Activated CD8-positive, alpha-beta T cell treated with anti-CD3 and anti-CD28 coated beads, Interleukin-2, amount 10 ng/mL, durations not matched to agents 7 days and 5 days (primary cell): ENCODE measurements around the gene RNF25. TPM values are rescaled to one million over a fixed set of nuclear protein-coding genes. Genes with fewer than 3 reads are reported as not detected.
A peak's percentile ranks its signal among the peaks of the same experiment; 100 is the strongest.
"Not testable (repeated sequence)": the region's sequence is repeated elsewhere in the genome, so short reads cannot be mapped to it uniquely, and the experiment has no call there.

Experiments used
- ATAC-seq: fragments of 150-1000 bp; cut with Tn5 transposase; one replicate; pipeline ENCODE4 v1.10.0; 2021; ENCODE audit warnings: moderate library complexity
- CTCF ChIA-PET: fragments of 350-600 bp; sonication (Branson Sonifier 250); formaldehyde crosslinking; loops from one replicate; lab custom pipeline; 2021; ENCODE audit warnings: antibody characterized with exemption; lab: Charles Lee
- POLR2A ChIA-PET: fragments of 350-600 bp; sonication (Branson Sonifier 250); formaldehyde crosslinking; loops from one replicate; lab custom pipeline; 2021; ENCODE audit warnings: antibody characterized with exemption; lab: Charles Lee
- DNase-seq: peaks from one replicate; pipeline ENCODE4 v3.0.0-alpha.2; 2020
- H3K27ac Mint-ChIP-seq: one replicate; pipeline ENCODE4 v1.8.0; 2021; ENCODE audit warnings: mild to moderate bottlenecking, mixed read lengths
- H3K27me3 Mint-ChIP-seq: one replicate; pipeline ENCODE4 v1.8.0; 2021; ENCODE audit warnings: low read depth, mixed read lengths
- H3K36me3 Mint-ChIP-seq: one replicate; pipeline ENCODE4 v1.8.0; 2021; ENCODE audit warnings: low read depth, mixed read lengths
- H3K4me1 Mint-ChIP-seq: one replicate; pipeline ENCODE4 v1.8.0; 2021; ENCODE audit warnings: low read depth, mixed read lengths
- H3K4me3 Mint-ChIP-seq: one replicate; pipeline ENCODE4 v1.8.0; 2021; ENCODE audit warnings: mild to moderate bottlenecking, mixed read lengths
- H3K9me3 Mint-ChIP-seq: one replicate; pipeline ENCODE4 v1.8.0; 2022; ENCODE audit warnings: mixed read lengths; ENCODE audit not compliant: insufficient read depth
- total RNA-seq, 2 experiments: library from RNA; stranded (reverse); gene quantifications; one replicate each; pipeline ENCODE4 v1.2.3, GENCODE V29; 2021

The RNF25 gene
- total RNA-seq, 2 experiments from 2014 or later: 19.0 to 25.8 TPM

- Mint-ChIP-seq H3K4me3 (peak within 1 kb of the TSS; percentile 96), H3K27ac (peak within 1 kb of the TSS; percentile 76), H3K4me1 (peaks cover 38% of the 10 kb centered on the region), H3K36me3 (peaks cover 2% of the 10 kb centered on the region), H3K9me3 (no peaks in the 10 kb centered on the region), H3K27me3 (peaks cover 2% of the 10 kb centered on the region)
- ChIA-PET CTCF (interaction anchor here (0.6 to 3.5 kb wide), 25 partner anchors 9 to 584 kb away, joined by 3 to 32 read pairs (median 4); partner anchors contain the start of genes BCS1L, RNF25, STK36 and USP37), POLR2A (interaction anchor here (1.2 kb wide), 2 partner anchors 9 to 35 kb away, joined by 3 read pairs; no protein-coding TSS in a partner anchor)
- ATAC-seq (peak; percentile 99), DNase-seq (peak; percentile 99)
Measured at GRCh38 chr2:218710687-218711549, 39.1 kb upstream of the RNF25 start, which contains the start of gene TTLL4. TTLL4 (plus strand) TSS chr2:218710835; CDS start chr2:218737677, 26,842 bp downstream.

- ChIA-PET CTCF (interaction anchor here (0.6 to 3.5 kb wide), 24 partner anchors 8 to 584 kb away, joined by 3 to 32 read pairs (median 4); partner anchors contain the start of genes BCS1L, RNF25, STK36 and USP37), POLR2A (interaction anchor here (1.2 kb wide), 2 partner anchors 8 to 36 kb away, joined by 3 read pairs; no protein-coding TSS in a partner anchor)
- peak; percentile 22 for DNase-seq
- Mint-ChIP-seq H3K36me3 (no peaks in the 10 kb centered on the region), H3K27me3 (peaks cover 3% of the 10 kb centered on the region), H3K27ac (peak overlapping the region; percentile 76), H3K4me1 (peaks cover 38% of the 10 kb centered on the region), H3K4me3 (peak overlapping the region; percentile 96), H3K9me3 (no peaks in the 10 kb centered on the region)
- ATAC-seq: no peak
Measured at GRCh38 chr2:218710334-218710686, 38.5 kb upstream of the RNF25 start.

GRCh38 chr2:218709908-218710307 is 38.1 kb upstream of the RNF25 start:
- Mint-ChIP-seq H3K27me3 (peaks cover 3% of the 10 kb centered on the region), H3K27ac (no peak overlapping the region), H3K9me3 (no peaks in the 10 kb centered on the region), H3K36me3 (no peaks in the 10 kb centered on the region), H3K4me3 (peak overlapping the region; percentile 96), H3K4me1 (peaks cover 38% of the 10 kb centered on the region)
- no peak for ATAC-seq
- no peak for DNase-seq
- POLR2A ChIA-PET: interaction anchor here (1.2 kb wide), 2 partner anchors 8 to 36 kb away, joined by 3 read pairs; no protein-coding TSS in a partner anchor
- CTCF ChIA-PET: interaction anchor here (0.6 to 3.5 kb wide), 22 partner anchors 8 to 585 kb away, joined by 3 to 32 read pairs (median 4); partner anchors contain the start of genes BCS1L, RNF25, STK36 and USP37

GRCh38 chr2:218708086-218708485 is 36.3 kb upstream of the RNF25 start:
- POLR2A ChIA-PET: interaction anchor here (1.2 kb wide), 1 partner anchor 37 kb away, joined by 3 read pairs; no protein-coding TSS in a partner anchor
- DNase-seq (no peak), ATAC-seq (no peak)
- Mint-ChIP-seq H3K27ac (no peak overlapping the region), H3K4me1 (peaks cover 31% of the 10 kb centered on the region), H3K9me3 (no peaks in the 10 kb centered on the region), H3K36me3 (no peaks in the 10 kb centered on the region), H3K4me3 (no peak overlapping the region), H3K27me3 (peaks cover 3% of the 10 kb centered on the region)
- CTCF ChIA-PET: no interaction called here

GRCh38 chr2:218703341-218703740 is 31.5 kb upstream of the RNF25 start:
- Mint-ChIP-seq H3K9me3 (no peaks in the 10 kb centered on the region), H3K36me3 (no peaks in the 10 kb centered on the region), H3K27me3 (peaks cover 3% of the 10 kb centered on the region), H3K4me1 (peaks cover 8% of the 10 kb centered on the region), H3K4me3 (no peak overlapping the region), H3K27ac (no peak overlapping the region)
- ATAC-seq (no peak), DNase-seq (no peak)
- ChIA-PET POLR2A (no interaction called here), CTCF (interaction anchor here (1.8 kb wide), 1 partner anchor 144 kb away, joined by 5 read pairs; no protein-coding TSS in a partner anchor)

GRCh38 chr2:218701806-218702205 is 30.0 kb upstream of the RNF25 start:
- ATAC-seq (no peak), DNase-seq (no peak)
- peaks cover 3% of the 10 kb centered on the region for H3K27me3 Mint-ChIP-seq
- no peak overlapping the region for H3K4me3 Mint-ChIP-seq
- ChIA-PET POLR2A (interaction anchor here (0.9 kb wide), 1 partner anchor 9 kb away, joined by 3 read pairs; the partner anchor contains the start of gene TTLL4), CTCF (interaction anchor here (1.3 to 1.8 kb wide), 3 partner anchors 10 to 146 kb away, joined by 5 to 13 read pairs (median 5); partner anchors contain the start of gene TTLL4)
- no peaks in the 10 kb centered on the region for H3K36me3 Mint-ChIP-seq
- no peak overlapping the region for H3K27ac Mint-ChIP-seq
- H3K4me1 Mint-ChIP-seq: no peaks in the 10 kb centered on the region
- H3K9me3 Mint-ChIP-seq: no peaks in the 10 kb centered on the region

- Mint-ChIP-seq H3K4me3 (no peak overlapping the region), H3K9me3 (no peaks in the 10 kb centered on the region), H3K27ac (no peak overlapping the region), H3K27me3 (no peaks in the 10 kb centered on the region), H3K4me1 (no peaks in the 10 kb centered on the region), H3K36me3 (no peaks in the 10 kb centered on the region)
- ChIA-PET CTCF (interaction anchor here (2.9 kb wide), 1 partner anchor 11 kb away, joined by 8 read pairs; no protein-coding TSS in a partner anchor), POLR2A (interaction anchor here (0.6 kb wide), 1 partner anchor 39 kb away, joined by 3 read pairs; the partner anchor contains the start of genes BCS1L and ZNF142)
- ATAC-seq: no peak
- DNase-seq: no peak
Measured at GRCh38 chr2:218698885-218699284, 27.1 kb upstream of the RNF25 start.

- ChIA-PET CTCF (interaction anchor here (1.0 kb wide), 1 partner anchor 16 kb away, joined by 4 read pairs; the partner anchor contains the start of gene TTLL4), POLR2A (no interaction called here)
- Mint-ChIP-seq H3K4me1 (no peaks in the 10 kb centered on the region), H3K27ac (no peak overlapping the region), H3K36me3 (no peaks in the 10 kb centered on the region), H3K9me3 (no peaks in the 10 kb centered on the region), H3K4me3 (no peak overlapping the region), H3K27me3 (no peaks in the 10 kb centered on the region)
- DNase-seq: no peak
- no peak for ATAC-seq
Measured at GRCh38 chr2:218694405-218695145, 22.8 kb upstream of the RNF25 start.

GRCh38 chr2:218691234-218691633 is 19.4 kb upstream of the RNF25 start:
- Mint-ChIP-seq H3K36me3 (no peaks in the 10 kb centered on the region), H3K9me3 (no peaks in the 10 kb centered on the region), H3K27me3 (no peaks in the 10 kb centered on the region), H3K4me1 (peaks cover 2% of the 10 kb centered on the region), H3K27ac (no peak overlapping the region), H3K4me3 (no peak overlapping the region)
- ChIA-PET CTCF (no interaction called here), POLR2A (no interaction called here)
- DNase-seq: no peak
- ATAC-seq: no peak

- not testable (repeated sequence) for H3K4me3 Mint-ChIP-seq, H3K27ac Mint-ChIP-seq, H3K4me1 Mint-ChIP-seq, H3K36me3 Mint-ChIP-seq, H3K27me3 Mint-ChIP-seq, H3K9me3 Mint-ChIP-seq
- ChIA-PET CTCF (interaction anchor here (0.6 to 2.7 kb wide), 19 partner anchors 10 to 808 kb away, joined by 3 to 24 read pairs (median 4); partner anchors contain the start of genes BCS1L, PLCD4, RNF25 and STK36), POLR2A (interaction anchor here (0.7 to 1.2 kb wide), 2 partner anchors 35 to 412 kb away, joined by 3 to 4 read pairs; no protein-coding TSS in a partner anchor)
- peak; percentile 51 for DNase-seq
- ATAC-seq: peak; percentile 88
Measured at GRCh38 chr2:218687400-218688060, 15.7 kb upstream of the RNF25 start.
